Left ventricle myocardium superior (tissue), 1 donor: ENCODE data around the gene E2F3. TPM values are rescaled to one million over a fixed set of nuclear protein-coding genes. Genes with fewer than 3 reads are reported as not detected.

Experiments
- total RNA-seq: library from RNA; stranded (reverse); fragmentation: NEBNext Ultra II Directional; extraction: Animal tissue kit (Norgen Biotek cat#: 25700); gene quantifications from one replicate; pipeline ENCODE4 v1.2.1, GENCODE V29; 2021
- donor health status: DM: no; HTN: yes; CAD: no; lungs with severe emphysema.

Gene E2F3
- total RNA-seq, 1 donor from 2014 or later = 5.6 TPM

Other genes with a start within 250 kb of the E2F3 start
- gene MBOAT1, start 189.4 kb upstream of the E2F3 start, total RNA-seq = 5.0 TPM
- gene CDKAL1, start 132.6 kb downstream of the E2F3 start, total RNA-seq = 9.9 TPM